Hypothalamus (tissue), 51 donors: ENCODE results near the gene CHMP3.
"Not testable (repeated sequence)": the region's sequence is repeated elsewhere in the genome, so short reads cannot be mapped to it uniquely, and the experiment has no call there.

ENCODE experiments used
- DNase-seq, 51 donors: peaks; one replicate each; lab custom pipeline; 2025; lab: John Stamatoyannopoulos, UW

Gene CHMP3

GRCh38 chr2:86562922-86563649 is at the start of gene CHMP3:
Gene CHMP3, minus strand, starts transcription at chr2:86563443. Its CDS starts 95 bp downstream, at chr2:86563348.
- peak; percentile 79 to 99 (median 92) for DNase-seq

DNA sequence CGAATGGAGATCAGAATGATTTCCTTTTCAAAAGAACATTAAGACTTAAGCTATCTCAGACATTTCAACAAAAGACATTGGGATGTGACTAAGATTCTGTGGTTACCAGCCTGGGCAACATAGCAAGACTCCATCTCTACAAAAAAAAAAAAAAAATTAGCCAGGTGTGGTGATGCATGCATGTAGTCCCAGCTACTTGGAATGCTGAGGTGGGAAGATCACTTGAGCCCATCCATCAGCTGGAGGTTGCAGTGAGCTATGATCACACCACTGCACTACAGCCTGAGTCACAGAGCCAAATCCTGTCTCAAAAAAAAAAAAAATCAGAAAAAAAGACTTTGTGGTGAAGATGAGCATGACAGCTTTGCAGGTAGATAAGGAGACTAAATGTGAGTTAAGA is 47.6 kb upstream of the CHMP3 start:
- DNase-seq = no peak

GRCh38 chr2:86608832-86609410 is 45.7 kb upstream of the CHMP3 start:
- no peak for DNase-seq

DNA sequence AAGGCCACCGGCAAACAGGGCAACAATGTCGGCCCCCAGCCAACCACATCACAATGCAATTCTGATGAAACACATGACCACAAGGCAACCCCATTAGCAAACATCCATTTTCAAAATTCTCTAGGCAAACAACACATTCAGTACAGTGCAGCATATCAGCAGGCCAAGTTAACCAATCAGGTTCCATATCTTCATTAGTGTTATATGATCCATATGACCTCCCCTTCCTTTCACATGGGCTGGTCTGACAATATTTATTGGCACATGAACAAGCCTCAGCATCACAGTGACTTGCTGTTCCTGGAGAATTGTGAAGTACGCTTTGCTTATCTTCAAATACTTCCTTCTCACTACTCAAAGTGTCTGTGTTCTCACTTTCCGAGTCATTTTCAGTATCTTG is 40.7 kb upstream of the CHMP3 start:
- no peak for DNase-seq

DNA sequence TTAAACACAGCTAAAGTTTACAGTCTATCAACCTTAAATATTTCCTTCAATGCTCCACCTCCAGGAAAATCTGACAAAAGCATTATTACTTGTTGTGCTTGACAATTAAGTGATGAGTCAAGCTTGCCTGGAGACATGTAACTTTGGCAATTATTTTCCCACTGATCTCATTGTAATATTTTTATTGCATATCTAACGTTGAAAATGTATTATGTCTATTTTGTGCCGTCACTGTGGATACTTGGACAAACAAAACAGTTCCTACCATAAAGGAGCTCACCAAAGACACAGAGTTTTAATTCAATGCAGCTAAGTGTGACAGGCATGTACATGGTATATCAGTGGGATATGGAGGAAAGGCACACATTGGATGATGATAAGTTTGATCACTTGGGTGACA is 35.7 kb upstream of the CHMP3 start:
- DNase-seq = no peak

GRCh38 chr2:86596118-86596517 is 32.9 kb upstream of the CHMP3 start:
- DNase-seq = no peak

- DNase-seq = no peak
Measured at GRCh38 chr2:86593266-86593665, 30.0 kb upstream of the CHMP3 start.

GRCh38 chr2:86592547-86593230 is 29.4 kb upstream of the CHMP3 start:
- no peak for DNase-seq

- not testable (repeated sequence) for DNase-seq
Measured at GRCh38 chr2:86589701-86590100, 26.5 kb upstream of the CHMP3 start.

DNA sequence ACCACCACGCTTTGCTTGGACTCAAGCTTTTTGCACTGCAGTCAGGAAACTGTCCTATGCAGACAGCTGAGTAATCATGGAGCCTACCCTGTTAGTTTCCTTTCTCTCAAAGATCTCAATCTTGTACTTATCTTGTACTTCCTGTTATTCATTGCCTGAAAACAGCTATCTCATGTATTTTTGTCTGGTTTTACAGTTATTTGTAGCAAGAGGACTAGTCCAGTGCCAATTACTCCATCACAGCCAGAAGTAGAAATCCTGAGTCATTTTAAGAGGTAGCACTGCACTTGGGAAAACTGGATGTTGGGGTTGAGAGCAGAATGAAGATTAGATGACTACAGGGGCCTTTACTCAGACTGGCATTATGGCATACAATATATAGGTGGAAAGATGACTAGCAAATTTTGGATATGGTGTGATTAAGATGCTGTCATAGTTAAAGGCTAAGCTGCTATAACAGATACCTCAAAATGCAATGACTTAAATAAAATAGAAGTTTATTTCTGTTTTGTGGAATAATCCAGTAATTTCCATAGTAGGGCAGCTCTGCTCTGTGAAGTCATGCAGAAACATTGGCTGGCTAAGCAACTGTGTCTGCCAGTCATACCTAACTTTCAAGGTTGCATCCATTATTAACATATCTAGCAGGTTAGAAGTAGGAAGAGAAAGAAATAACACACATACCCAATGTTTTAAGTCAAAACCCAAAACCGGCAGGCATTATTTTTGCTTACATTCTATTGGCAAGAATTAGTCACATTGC is 21.1 kb upstream of the CHMP3 start:
- DNase-seq = no peak

DNA sequence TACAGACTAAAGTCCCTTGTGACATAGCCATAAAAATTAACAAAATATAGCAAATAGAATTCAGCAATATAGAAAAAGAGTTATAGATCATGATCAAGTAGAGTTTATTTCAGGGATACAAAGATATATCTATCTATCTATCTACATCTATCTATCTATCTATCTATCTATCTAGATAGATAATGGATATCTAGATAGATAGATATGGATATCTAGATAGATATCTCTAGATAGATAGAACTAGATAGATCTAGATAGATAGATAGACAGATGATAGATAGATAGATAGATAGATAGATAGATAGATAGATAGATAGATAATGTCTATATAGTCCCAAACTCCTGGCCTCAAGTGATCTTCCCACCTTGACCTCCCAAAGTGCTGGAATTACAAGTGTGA is 17.3 kb upstream of the CHMP3 start:
- no peak for DNase-seq

DNA sequence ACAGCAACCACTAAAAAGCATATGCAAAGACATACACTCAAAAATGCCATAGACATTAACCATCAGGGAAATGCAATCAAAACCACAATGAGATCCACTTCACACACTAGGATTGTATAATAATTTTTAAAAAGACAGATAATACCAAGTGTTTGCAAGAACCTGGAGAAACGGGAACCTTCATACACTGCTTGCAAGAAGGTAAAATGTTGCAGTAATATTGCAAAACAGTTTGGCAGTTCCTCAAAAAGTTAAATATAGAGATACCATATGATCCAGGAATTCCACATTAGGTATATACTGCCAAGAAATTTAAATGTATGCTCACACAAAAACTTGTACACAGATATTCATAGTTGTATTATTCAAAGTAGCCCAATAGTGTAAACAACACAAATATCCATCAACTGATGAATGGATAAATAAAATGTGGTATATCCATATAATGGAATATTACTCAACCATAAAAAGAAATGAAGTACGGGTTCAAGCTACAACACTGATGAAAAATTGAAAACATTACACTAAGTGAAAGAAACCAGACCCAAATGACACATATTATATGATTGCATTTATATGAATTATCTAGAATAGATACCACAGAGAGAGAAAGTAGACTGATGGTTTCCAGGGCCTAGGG is 14.7 kb upstream of the CHMP3 start:
- no peak for DNase-seq

- DNase-seq = no peak
Measured at GRCh38 chr2:86570059-86570458, 6.8 kb upstream of the CHMP3 start.

GRCh38 chr2:86566821-86567190 is 3.6 kb upstream of the CHMP3 start:
- no peak for DNase-seq

DNA sequence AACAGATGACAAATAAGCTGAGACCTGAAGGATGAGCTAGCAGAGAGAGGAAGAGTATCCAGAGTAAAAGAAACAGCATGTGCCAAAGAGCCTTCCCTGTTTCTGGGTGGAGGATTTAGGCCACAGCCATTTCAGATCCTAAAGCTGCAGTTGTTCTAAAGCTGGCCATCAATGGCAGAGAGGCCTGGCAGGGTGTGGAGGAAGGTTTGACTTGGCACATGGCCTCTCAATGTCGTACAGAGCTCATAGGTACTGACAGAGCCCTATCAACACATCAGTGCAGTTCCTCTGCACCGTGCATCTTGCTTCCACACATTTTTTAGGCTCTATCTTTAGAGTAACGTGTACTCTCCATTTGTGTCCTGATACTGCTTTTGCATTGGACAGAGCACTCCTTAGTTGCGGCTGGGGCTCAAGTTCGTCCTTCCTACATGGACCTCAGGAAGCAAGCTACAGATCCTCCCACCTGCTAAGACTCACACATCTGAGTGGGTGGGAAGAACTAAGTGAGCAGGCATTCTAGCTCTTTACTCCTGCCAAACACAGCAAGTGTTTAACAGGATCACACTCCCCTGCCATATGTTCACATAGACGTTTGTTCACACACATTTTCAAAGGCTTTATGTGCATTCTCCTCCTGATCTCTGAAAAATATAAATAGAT is 3.0 kb upstream of the CHMP3 start:
- DNase-seq = peak in 2 of 51 donors; percentile 33 to 37

DNA sequence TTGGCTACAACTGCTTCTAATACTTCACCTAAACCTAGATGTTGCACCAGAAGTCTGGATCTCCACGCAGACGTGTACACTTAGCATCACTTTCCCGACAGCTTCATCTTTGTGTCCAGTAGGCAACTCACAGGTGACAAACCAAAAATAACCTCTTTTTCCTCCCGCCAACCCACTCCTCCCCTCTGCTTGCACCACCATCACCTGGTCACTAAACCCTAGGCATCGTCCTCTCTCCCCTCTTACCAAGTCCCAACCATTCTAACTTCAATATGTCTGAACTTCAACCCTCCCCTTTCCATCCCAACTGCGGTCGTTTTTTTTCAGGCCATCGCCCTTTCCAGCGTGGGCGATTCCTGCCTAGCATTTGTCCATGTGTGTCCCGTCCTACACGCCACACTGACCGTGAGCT is 413 bp upstream of the CHMP3 start:
- peak in 2 of 51 donors; percentile 14 to 49 for DNase-seq

- DNase-seq = no peak
Measured at GRCh38 chr2:86562485-86562921, 740 bp downstream of the CHMP3 start.

- no peak for DNase-seq
Measured at GRCh38 chr2:86557836-86558235, 5.4 kb downstream of the CHMP3 start.

DNA sequence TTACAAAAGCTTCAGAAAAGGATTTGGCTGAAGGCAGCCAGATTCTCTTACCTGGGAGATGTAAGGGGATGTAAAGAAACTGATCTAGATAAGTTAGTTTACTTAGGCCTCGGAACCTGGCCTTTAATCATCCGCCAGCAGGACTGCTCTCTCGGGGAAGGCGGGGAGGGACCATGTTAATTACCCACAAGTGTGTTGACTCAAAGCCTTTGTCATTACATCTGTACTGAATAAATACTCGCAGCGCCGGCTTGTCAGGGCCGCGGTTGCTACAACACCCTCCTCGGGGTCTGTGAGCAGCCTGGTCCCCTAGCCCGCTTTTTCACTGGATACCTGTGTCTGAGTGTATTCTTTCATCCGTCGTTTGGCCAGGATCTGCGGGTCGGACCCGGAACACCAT is 6.7 kb downstream of the CHMP3 start:
- no peak for DNase-seq

GRCh38 chr2:86552889-86553288 is 10.4 kb downstream of the CHMP3 start:
- DNase-seq = no peak
